Measurements from ENCODE around the gene NOS3. TPM values are rescaled to one million over a fixed set of nuclear protein-coding genes. Genes with fewer than 3 reads are reported as not detected.

NOS3 gene
- total and polyA plus RNA-seq, 2 of the 13 experiments (the other 11 are each of a cell fraction or from before 2014, with no cell fraction given), result 3.7 to 7.5 TPM

DNA sequence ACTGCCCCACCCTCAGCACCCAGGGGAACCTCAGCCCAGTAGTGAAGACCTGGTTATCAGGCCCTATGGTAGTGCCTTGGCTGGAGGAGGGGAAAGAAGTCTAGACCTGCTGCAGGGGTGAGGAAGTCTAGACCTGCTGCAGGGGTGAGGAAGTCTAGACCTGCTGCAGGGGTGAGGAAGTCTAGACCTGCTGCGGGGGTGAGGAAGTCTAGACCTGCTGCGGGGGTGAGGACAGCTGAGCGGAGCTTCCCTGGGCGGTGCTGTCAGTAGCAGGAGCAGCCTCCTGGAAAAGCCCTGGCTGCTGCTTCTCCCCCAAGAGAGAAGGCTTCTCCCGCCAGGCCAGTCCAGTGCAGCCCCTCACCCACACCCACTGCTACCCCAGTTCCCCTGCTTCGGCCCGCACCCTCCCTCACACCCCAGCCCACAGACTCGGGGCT is 6.3 kb downstream of the NOS3 start (continued):
- TF ChIP-seq ZNF749 (CRISPR knock-in tag; IDR thresholded peaks at IDR 0.05; ENCODE audit: borderline replicate concordance) (no peak), FOXP1 (IDR thresholded peaks at IDR 0.05) (no peak), FOXP1 (CRISPR knock-in tag; IDR thresholded peaks at IDR 0.05) (no peak), ZMAT3 (CRISPR knock-in tag; conservative IDR thresholded peaks at IDR 0.05) (no peak), JUN (CRISPR knock-in tag; IDR thresholded peaks at IDR 0.05) (no peak), ZSCAN25 (CRISPR knock-in tag; IDR thresholded peaks at IDR 0.05) (peak; percentile 72), ZFP62 (CRISPR knock-in tag; IDR thresholded peaks at IDR 0.05) (no peak), KLF15 (CRISPR knock-in tag; IDR thresholded peaks at IDR 0.05; ENCODE audit: borderline replicate concordance) (no peak)

DNA sequence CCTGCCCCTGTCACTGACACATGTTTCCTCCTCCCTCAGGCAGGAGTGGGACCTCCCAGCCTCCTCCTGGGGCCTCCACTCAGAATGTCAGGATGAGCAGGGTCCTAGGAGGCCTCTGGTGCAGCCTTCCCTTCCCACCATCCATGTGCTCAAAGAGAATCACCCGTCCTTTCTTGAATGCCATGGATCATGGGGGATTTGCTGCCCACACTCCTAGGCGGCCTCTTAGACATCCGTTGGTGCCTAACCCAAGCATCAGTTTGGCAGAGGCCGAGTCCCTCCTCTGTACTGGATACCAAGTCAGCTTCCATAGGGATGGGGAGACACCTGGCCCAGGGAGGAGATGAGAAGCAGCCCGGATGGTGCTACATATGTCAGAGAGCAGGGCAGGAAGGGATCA is 7.0 kb downstream of the NOS3 start:
- ATAC-seq (no peak), DNase-seq (ENCODE audit: low spot score) (no peak), FAIRE-seq (no peak)
- Histone ChIP-seq H3K9me3 (ENCODE audit: low read length) (no peaks in the 10 kb centered on the region), H3K9ac (ENCODE audit: insufficient read depth, low read depth, low read length) (no peak overlapping the region), H3K4me2 (ENCODE audit: low read depth, low read length) (no peak overlapping the region), H3K27me3 (ENCODE audit: control insufficient read depth in 1 of 2, insufficient read depth in 2 of 2, low read length in 2 of 2) (peaks cover 2 to 16% of the 10 kb centered on the region in 2 experiments; a peak in 4 of 5 replicates), H4K20me1 (ENCODE audit: insufficient read depth, low read length) (no peaks in the 10 kb centered on the region), H3K4me1 (ENCODE audit: insufficient read depth, low read length) (peaks cover 12% of the 10 kb centered on the region; the same call in 1 of the 2 replicates), H2AFZ (ENCODE audit: low read length) (no peak overlapping the region), H3K36me3 (replicated peaks in 1 of 2; ENCODE audit: control insufficient read depth in 1 of 2, insufficient read depth in 2 of 2, low read length in 2 of 2) (no peaks in the 10 kb centered on the region), H3K79me2 (ENCODE audit: insufficient read depth, low read length) (no peaks in the 10 kb centered on the region), H3K4me3 (replicated peaks in 1 of 3; ENCODE audit: insufficient read depth in 1 of 3, low read depth in 2 of 3, low read length in 3 of 3) (no peak overlapping the region), H3K27ac (ENCODE audit: extremely low read length, insufficient read depth, low read length) (no peak overlapping the region)
- POLR2A ChIA-PET, result no interaction called here
- in situ Hi-C loops (cut with HindIII; ENCODE audit: extremely low pct_ligation_motif_present, low pct_unique_long_range_greater_than_20kb) (no loop called here), intact Hi-C loops (cut with micrococcal nuclease; ENCODE audit: unreplicated experiment) (no loop called here)
- no TSS peak for BruUV-seq (replicated peaks)
- 36% methylated on average over 2 of the region's 5 CpGs for WGBS (ENCODE audit: low lambda C conversion rate)
- CTCF ChIA-PET (ENCODE audit: low intra/inter-chr PET ratio, low total read pairs), result no interaction called here
- TF ChIP-seq ZBTB20 (CRISPR knock-in tag; IDR thresholded peaks at IDR 0.05; ENCODE audit: borderline replicate concordance, low read depth) (no peak), DNMT1 (CRISPR knock-in tag; IDR thresholded peaks at IDR 0.05) (no peak), REPIN1 (CRISPR knock-in tag; IDR thresholded peaks at IDR 0.05; ENCODE audit: borderline replicate concordance, low read depth) (no peak), ZNF607 (CRISPR knock-in tag; IDR thresholded peaks at IDR 0.05; ENCODE audit: borderline replicate concordance) (no peak), ZNF263 (CRISPR knock-in tag; IDR thresholded peaks at IDR 0.05) (no peak)
- TF ChIP-seq, protein P1, sequence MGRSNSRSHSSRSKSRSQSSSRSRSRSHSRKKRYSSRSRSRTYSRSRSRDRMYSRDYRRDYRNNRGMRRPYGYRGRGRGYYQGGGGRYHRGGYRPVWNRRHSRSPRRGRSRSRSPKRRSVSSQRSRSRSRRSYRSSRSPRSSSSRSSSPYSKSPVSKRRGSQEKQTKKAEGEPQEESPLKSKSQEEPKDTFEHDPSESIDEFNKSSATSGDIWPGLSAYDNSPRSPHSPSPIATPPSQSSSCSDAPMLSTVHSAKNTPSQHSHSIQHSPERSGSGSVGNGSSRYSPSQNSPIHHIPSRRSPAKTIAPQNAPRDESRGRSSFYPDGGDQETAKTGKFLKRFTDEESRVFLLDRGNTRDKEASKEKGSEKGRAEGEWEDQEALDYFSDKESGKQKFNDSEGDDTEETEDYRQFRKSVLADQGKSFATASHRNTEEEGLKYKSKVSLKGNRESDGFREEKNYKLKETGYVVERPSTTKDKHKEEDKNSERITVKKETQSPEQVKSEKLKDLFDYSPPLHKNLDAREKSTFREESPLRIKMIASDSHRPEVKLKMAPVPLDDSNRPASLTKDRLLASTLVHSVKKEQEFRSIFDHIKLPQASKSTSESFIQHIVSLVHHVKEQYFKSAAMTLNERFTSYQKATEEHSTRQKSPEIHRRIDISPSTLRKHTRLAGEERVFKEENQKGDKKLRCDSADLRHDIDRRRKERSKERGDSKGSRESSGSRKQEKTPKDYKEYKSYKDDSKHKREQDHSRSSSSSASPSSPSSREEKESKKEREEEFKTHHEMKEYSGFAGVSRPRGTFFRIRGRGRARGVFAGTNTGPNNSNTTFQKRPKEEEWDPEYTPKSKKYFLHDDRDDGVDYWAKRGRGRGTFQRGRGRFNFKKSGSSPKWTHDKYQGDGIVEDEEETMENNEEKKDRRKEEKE (IDR thresholded peaks at IDR 0.05), result no peak
- TF ChIP-seq, protein P2, sequence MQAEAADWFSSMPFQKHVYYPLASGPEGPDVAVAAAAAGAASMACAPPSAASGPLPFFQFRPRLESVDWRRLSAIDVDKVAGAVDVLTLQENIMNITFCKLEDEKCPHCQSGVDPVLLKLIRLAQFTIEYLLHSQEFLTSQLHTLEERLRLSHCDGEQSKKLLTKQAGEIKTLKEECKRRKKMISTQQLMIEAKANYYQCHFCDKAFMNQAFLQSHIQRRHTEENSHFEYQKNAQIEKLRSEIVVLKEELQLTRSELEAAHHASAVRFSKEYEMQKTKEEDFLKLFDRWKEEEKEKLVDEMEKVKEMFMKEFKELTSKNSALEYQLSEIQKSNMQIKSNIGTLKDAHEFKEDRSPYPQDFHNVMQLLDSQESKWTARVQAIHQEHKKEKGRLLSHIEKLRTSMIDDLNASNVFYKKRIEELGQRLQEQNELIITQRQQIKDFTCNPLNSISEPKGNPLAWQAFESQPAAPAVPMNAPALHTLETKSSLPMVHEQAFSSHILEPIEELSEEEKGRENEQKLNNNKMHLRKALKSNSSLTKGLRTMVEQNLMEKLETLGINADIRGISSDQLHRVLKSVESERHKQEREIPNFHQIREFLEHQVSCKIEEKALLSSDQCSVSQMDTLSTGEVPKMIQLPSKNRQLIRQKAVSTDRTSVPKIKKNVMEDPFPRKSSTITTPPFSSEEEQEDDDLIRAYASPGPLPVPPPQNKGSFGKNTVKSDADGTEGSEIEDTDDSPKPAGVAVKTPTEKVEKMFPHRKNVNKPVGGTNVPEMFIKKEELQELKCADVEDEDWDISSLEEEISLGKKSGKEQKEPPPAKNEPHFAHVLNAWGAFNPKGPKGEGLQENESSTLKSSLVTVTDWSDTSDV (CRISPR knock-in tag; IDR thresholded peaks at IDR 0.05), result no peak
- TF ChIP-seq, protein P3, sequence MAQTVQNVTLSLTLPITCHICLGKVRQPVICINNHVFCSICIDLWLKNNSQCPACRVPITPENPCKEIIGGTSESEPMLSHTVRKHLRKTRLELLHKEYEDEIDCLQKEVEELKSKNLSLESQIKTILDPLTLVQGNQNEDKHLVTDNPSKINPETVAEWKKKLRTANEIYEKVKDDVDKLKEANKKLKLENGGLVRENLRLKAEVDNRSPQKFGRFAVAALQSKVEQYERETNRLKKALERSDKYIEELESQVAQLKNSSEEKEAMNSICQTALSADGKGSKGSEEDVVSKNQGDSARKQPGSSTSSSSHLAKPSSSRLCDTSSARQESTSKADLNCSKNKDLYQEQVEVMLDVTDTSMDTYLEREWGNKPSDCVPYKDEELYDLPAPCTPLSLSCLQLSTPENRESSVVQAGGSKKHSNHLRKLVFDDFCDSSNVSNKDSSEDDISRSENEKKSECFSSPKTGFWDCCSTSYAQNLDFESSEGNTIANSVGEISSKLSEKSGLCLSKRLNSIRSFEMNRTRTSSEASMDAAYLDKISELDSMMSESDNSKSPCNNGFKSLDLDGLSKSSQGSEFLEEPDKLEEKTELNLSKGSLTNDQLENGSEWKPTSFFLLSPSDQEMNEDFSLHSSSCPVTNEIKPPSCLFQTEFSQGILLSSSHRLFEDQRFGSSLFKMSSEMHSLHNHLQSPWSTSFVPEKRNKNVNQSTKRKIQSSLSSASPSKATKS (CRISPR knock-in tag; IDR thresholded peaks at IDR 0.05), result no peak
